GM12878 (cell line): ENCODE results near the gene MIA. TPM values are rescaled to one million over a fixed set of nuclear protein-coding genes. Genes with fewer than 3 reads are reported as not detected.

Experiments
- BACH1 ChIP-seq: fragments of 450-650 bp; IDR thresholded peaks from 2 replicates; pipeline ENCODE4 v1.6.1; 2017; ENCODE audit warnings: mild to moderate bottlenecking, borderline replicate concordance
- CREM ChIP-seq: IDR thresholded peaks from 2 replicates; pipeline ENCODE4 v1.6.1; 2014; ENCODE audit warnings: antibody characterized with exemption, low read depth
- EP300 ChIP-seq, 2 experiments: fragments of 150-350 bp in 1 of 2; IDR thresholded peaks; 2 replicates each; pipeline ENCODE4 v1.6.1; 2011 to 2012; ENCODE audit warnings: low read depth in 2 of 2, low read length in 2 of 2, borderline replicate concordance in 1 of 2, improper control_type of control experiment in 1 of 2, inconsistent platforms in 1 of 2; ENCODE audit not compliant: control insufficient read depth in 1 of 2
- ESRRA ChIP-seq: IDR thresholded peaks from 2 replicates; pipeline ENCODE4 v1.6.1; 2012; ENCODE audit warnings: mild to moderate bottlenecking, low read length, improper control_type of control experiment
- EZH2 ChIP-seq: IDR thresholded peaks from 2 replicates; pipeline ENCODE4 v1.6.1; 2012; ENCODE audit warnings: low read depth, mild to moderate bottlenecking, control low read depth, inconsistent platforms, low read length, borderline replicate concordance; ENCODE audit not compliant: control insufficient read depth
- FOXM1 ChIP-seq: IDR thresholded peaks from 2 replicates; pipeline ENCODE4 v1.6.1; 2012; ENCODE audit warnings: low read depth, mild to moderate bottlenecking, inconsistent platforms, low read length, moderate library complexity
- GATAD2B ChIP-seq: fragments of 450-650 bp; conservative IDR thresholded peaks from 2 replicates; pipeline ENCODE4 v1.6.1; 2017; ENCODE audit warnings: low read depth, mild to moderate bottlenecking, moderate library complexity
- MEF2B ChIP-seq: fragments of 450-650 bp; IDR thresholded peaks from 2 replicates; pipeline ENCODE4 v1.6.1; 2018; ENCODE audit warnings: mild to moderate bottlenecking, moderate library complexity; ENCODE audit not compliant: partially characterized antibody, poor library complexity, severe bottlenecking
- MYC ChIP-seq: IDR thresholded peaks from 2 replicates; pipeline ENCODE4 v1.6.1; 2011; ENCODE audit warnings: mild to moderate bottlenecking, low read length, moderate library complexity, inconsistent platforms; ENCODE audit not compliant: insufficient read depth, insufficient replicate concordance, insufficient read length, severe bottlenecking
- NR2C1 ChIP-seq: fragments of 450-650 bp; IDR thresholded peaks from 2 replicates; pipeline ENCODE4 v1.6.1; 2017; ENCODE audit warnings: antibody characterized with exemption, mild to moderate bottlenecking, moderate library complexity
- NR2F1 ChIP-seq: fragments of 450-650 bp; conservative IDR thresholded peaks from 2 replicates; pipeline ENCODE4 v1.6.1; 2017; ENCODE audit warnings: mild to moderate bottlenecking
- POLR2AphosphoS5 ChIP-seq: IDR thresholded peaks from 2 replicates; pipeline ENCODE4 v1.6.1; 2011; ENCODE audit warnings: mild to moderate bottlenecking, low read length, inconsistent platforms
- RAD21 ChIP-seq: IDR thresholded peaks from 2 replicates; pipeline ENCODE4 v1.6.1; 2011; ENCODE audit warnings: mild to moderate bottlenecking, low read depth, low read length, moderate library complexity; ENCODE audit not compliant: insufficient read depth
- SP1 ChIP-seq: IDR thresholded peaks from one replicate; pipeline ENCODE4 v1.6.1; 2011; ENCODE audit warnings: low read depth, low read length
- SUPT20H ChIP-seq: IDR thresholded peaks from 2 replicates; pipeline ENCODE4 v1.6.1; 2011; ENCODE audit warnings: low read depth, mild to moderate bottlenecking, low read length, moderate library complexity, borderline replicate concordance; ENCODE audit not compliant: control insufficient read depth
- TAF1 ChIP-seq: IDR thresholded peaks from 2 replicates; pipeline ENCODE4 v1.6.1; 2011; ENCODE audit warnings: mild to moderate bottlenecking, low read depth, low read length, borderline replicate concordance
- TARDBP ChIP-seq: IDR thresholded peaks from 2 replicates; pipeline ENCODE4 v1.6.1; 2016; ENCODE audit warnings: borderline replicate concordance
- TCF12 ChIP-seq: IDR thresholded peaks from 2 replicates; pipeline ENCODE4 v1.6.1; 2011; ENCODE audit warnings: low read depth, mild to moderate bottlenecking, low read length
- WRNIP1 ChIP-seq: IDR thresholded peaks from 2 replicates; pipeline ENCODE4 v1.6.1; 2011; ENCODE audit warnings: low read depth, low read length, improper control_type of control experiment, borderline replicate concordance
- ZSCAN29 ChIP-seq: fragments of 450-650 bp; IDR thresholded peaks from 2 replicates; pipeline ENCODE4 v1.6.1; 2017; ENCODE audit warnings: mild to moderate bottlenecking, moderate library complexity
- polyA plus RNA-seq, 11 experiments: library from polyadenylated mRNA; depleted of rRNA in 4 of 11; unstranded in 6 of 11; stranded (reverse) in 5 of 11; fragments of >200 nt; fragmentation: Nextera tagmentation in 4 of 11; fragmentation: Illumina TruSeq in 1 of 11; extraction: Ambion mirVana in 4 of 11; extraction: Trizol in 1 of 11; gene quantifications; 1 replicate in 1 of 11; 2 replicates in 10 of 11; pipeline versions ENCODE4 v1.2.1 to v1.2.3, GENCODE V29; 2011 to 2016; ENCODE audit warnings: inconsistent platforms in 2 of 11, missing spikeins in 2 of 11, low read depth in 1 of 11
- total RNA-seq, 4 experiments: library from RNA; depleted of rRNA in 3 of 4; stranded (reverse); fragments of >200 nt in 3 of 4; fragmentation: Illumina TruSeq in 1 of 4; extraction: Trizol in 1 of 4; gene quantifications; 2 replicates each; pipeline versions ENCODE4 v1.2.1 to v1.2.3, GENCODE V29; 2013 to 2021
- TF ChIP-seq, protein P1 (sequence below): fragments of 450-650 bp; IDR thresholded peaks from 2 replicates; pipeline ENCODE4 v1.6.1; 2016; ENCODE audit warnings: mild to moderate bottlenecking, moderate library complexity, borderline replicate concordance
- TF ChIP-seq, protein P2 (sequence below): fragments of 450-650 bp; formaldehyde crosslinking; IDR thresholded peaks from 2 replicates; pipeline ENCODE4 v1.4.0; 2020; ENCODE audit warnings: mild to moderate bottlenecking, moderate library complexity

The MIA gene
- total and polyA plus RNA-seq, 10 of the 15 experiments (the other 5 are each of a cell fraction or from before 2014, with no cell fraction given): 0.16 to 2.7 (median 1.4) TPM; not detected in 3

- TF ChIP-seq TAF1 (no peak; the same call in 1 of the 2 replicates), NR2C1 (no peak), MEF2B (no peak), EZH2 (no peak), BACH1 (peak; percentile 50; the same call in 1 of the 2 replicates), EP300 (IDR thresholded peaks at IDR 0.05; ENCODE audit: borderline replicate concordance in 1 of 2, control insufficient read depth in 1 of 2, low read depth in 2 of 2, low read length in 2 of 2) (peak in 1 of 2 experiments; percentile 18; a peak in 1 of 4 replicates), SP1 (peak; percentile 98), POLR2AphosphoS5 (no peak), TCF12 (no peak), CREM (peak; percentile 7; the same call in 1 of the 2 replicates), MYC (no peak), ESRRA (no peak), GATAD2B (peak; percentile 76), TARDBP (no peak; the same call in 1 of the 2 replicates), FOXM1 (no peak), ZSCAN29 (no peak), RAD21 (no peak), NR2F1 (no peak), WRNIP1 (no peak), SUPT20H (no peak)
- TF ChIP-seq, protein P1, sequence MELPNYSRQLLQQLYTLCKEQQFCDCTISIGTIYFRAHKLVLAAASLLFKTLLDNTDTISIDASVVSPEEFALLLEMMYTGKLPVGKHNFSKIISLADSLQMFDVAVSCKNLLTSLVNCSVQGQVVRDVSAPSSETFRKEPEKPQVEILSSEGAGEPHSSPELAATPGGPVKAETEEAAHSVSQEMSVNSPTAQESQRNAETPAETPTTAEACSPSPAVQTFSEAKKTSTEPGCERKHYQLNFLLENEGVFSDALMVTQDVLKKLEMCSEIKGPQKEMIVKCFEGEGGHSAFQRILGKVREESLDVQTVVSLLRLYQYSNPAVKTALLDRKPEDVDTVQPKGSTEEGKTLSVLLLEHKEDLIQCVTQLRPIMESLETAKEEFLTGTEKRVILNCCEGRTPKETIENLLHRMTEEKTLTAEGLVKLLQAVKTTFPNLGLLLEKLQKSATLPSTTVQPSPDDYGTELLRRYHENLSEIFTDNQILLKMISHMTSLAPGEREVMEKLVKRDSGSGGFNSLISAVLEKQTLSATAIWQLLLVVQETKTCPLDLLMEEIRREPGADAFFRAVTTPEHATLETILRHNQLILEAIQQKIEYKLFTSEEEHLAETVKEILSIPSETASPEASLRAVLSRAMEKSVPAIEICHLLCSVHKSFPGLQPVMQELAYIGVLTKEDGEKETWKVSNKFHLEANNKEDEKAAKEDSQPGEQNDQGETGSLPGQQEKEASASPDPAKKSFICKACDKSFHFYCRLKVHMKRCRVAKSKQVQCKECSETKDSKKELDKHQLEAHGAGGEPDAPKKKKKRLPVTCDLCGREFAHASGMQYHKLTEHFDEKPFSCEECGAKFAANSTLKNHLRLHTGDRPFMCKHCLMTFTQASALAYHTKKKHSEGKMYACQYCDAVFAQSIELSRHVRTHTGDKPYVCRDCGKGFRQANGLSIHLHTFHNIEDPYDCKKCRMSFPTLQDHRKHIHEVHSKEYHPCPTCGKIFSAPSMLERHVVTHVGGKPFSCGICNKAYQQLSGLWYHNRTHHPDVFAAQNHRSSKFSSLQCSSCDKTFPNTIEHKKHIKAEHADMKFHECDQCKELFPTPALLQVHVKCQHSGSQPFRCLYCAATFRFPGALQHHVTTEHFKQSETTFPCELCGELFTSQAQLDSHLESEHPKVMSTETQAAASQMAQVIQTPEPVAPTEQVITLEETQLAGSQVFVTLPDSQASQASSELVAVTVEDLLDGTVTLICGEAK: peak; percentile 69; the same call in 1 of the 2 replicates
- TF ChIP-seq, protein P2, sequence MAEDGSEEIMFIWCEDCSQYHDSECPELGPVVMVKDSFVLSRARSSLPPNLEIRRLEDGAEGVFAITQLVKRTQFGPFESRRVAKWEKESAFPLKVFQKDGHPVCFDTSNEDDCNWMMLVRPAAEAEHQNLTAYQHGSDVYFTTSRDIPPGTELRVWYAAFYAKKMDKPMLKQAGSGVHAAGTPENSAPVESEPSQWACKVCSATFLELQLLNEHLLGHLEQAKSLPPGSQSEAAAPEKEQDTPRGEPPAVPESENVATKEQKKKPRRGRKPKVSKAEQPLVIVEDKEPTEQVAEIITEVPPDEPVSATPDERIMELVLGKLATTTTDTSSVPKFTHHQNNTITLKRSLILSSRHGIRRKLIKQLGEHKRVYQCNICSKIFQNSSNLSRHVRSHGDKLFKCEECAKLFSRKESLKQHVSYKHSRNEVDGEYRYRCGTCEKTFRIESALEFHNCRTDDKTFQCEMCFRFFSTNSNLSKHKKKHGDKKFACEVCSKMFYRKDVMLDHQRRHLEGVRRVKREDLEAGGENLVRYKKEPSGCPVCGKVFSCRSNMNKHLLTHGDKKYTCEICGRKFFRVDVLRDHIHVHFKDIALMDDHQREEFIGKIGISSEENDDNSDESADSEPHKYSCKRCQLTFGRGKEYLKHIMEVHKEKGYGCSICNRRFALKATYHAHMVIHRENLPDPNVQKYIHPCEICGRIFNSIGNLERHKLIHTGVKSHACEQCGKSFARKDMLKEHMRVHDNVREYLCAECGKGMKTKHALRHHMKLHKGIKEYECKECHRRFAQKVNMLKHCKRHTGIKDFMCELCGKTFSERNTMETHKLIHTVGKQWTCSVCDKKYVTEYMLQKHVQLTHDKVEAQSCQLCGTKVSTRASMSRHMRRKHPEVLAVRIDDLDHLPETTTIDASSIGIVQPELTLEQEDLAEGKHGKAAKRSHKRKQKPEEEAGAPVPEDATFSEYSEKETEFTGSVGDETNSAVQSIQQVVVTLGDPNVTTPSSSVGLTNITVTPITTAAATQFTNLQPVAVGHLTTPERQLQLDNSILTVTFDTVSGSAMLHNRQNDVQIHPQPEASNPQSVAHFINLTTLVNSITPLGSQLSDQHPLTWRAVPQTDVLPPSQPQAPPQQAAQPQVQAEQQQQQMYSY: no peak
Observed at GRCh38 chr19:40777937-40778705, 2.8 kb downstream of the MIA start, which contains the start of gene RAB4B (continued).
